ENCODE data around the gene TBC1D22A.

- TF ChIP-seq CTCF (conservative IDR thresholded peaks at IDR 0.05; ENCODE audit: low read length) (no peak), EZH2phosphoT487 (IDR thresholded peaks at IDR 0.05; ENCODE audit: borderline replicate concordance, low read depth, low read length) (no peak)
Measured at GRCh38 chr22:47193606-47194329, 431.3 kb downstream of the TBC1D22A start.

Data from OCI-LY7 (cell line).